Psoas muscle (tissue), 8 donors: ENCODE results near the gene SYNDIG1. TPM values are rescaled to one million over a fixed set of nuclear protein-coding genes. Genes with fewer than 3 reads are reported as not detected.

Experiments used
- ATAC-seq, 4 donors: fragments of 200-7000 bp; cut with Tn5 transposase; one replicate each; pipeline ENCODE4 v1.9.1; 2020; ENCODE audit warnings: moderate library complexity in 3 of 4, mild to moderate bottlenecking in 2 of 4
- DNase-seq, 2 donors: peaks; one replicate each; pipeline ENCODE4 v3.0.0-alpha.2; 2020
- H3K27ac ChIP-seq: fragments of 200-600 bp; one replicate; pipeline ENCODE4 v1.8.0; 2022
- H3K27me3 ChIP-seq, 3 donors: fragments of 200-600 bp in 1 of 3; one replicate each; pipeline versions ENCODE4 v1.6.1 to v1.8.0; 2013 to 2022; ENCODE audit warnings: low read length in 2 of 3, mild to moderate bottlenecking in 2 of 3, moderate library complexity in 1 of 3; ENCODE audit not compliant: insufficient read depth in 3 of 3
- H3K36me3 ChIP-seq, 2 donors: fragments of 200-600 bp in 1 of 2; one replicate each; pipeline versions ENCODE4 v1.6.1 to v1.8.0; 2013 to 2022; ENCODE audit warnings: low read depth in 1 of 2, mild to moderate bottlenecking in 1 of 2, moderate library complexity in 1 of 2; ENCODE audit not compliant: insufficient read depth in 1 of 2
- H3K4me1 ChIP-seq: fragments of 200-600 bp; one replicate; pipeline ENCODE4 v1.8.0; 2022
- H3K4me3 ChIP-seq: fragments of 200-600 bp; one replicate; pipeline ENCODE4 v1.8.0; 2022; ENCODE audit warnings: mild to moderate bottlenecking
- H3K9me3 ChIP-seq: fragments of 200-600 bp; one replicate; pipeline ENCODE4 v1.8.0; 2022
- CTCF ChIP-seq: fragments of 200-600 bp; IDR thresholded peaks from one replicate; pipeline ENCODE4 v1.8.0; 2022; ENCODE audit warnings: antibody characterized with exemption
- whole genome bisulfite sequencing, 3 donors: extraction: QIAGEN DNeasy Blood & Tissue Kit; methylation state at CpG; one replicate each; pipeline versions ENCODE4 v1.1.6 to v1.1.7; 2013; 5-methylcytosine and 5-hydroxymethylcytosine counted together
- intact Hi-C, 2 donors: fragments of 100-400 bp; cut with DNase I; formaldehyde crosslinking; loops; one replicate each; pipeline versions ENCODE4 v1.11.0 to v1.14.2; 2022
- polyA plus RNA-seq, 3 donors: library from polyadenylated mRNA; stranded (reverse); fragments of 200-250 nt; gene quantifications; one replicate each; pipeline ENCODE4 v1.2.3, GENCODE V29; 2013
- total RNA-seq, 4 donors: library from RNA; stranded (reverse); fragmentation: NEBNext Ultra II Directional in 2 of 4; extraction: Animal tissue kit (Norgen Biotek cat#: 25700) in 2 of 4; gene quantifications; one replicate each; pipeline versions ENCODE4 v1.2.1 to v1.2.4, GENCODE V29; 2021 to 2023
- donor health status: healthy with polysubstance abuse.
- donor health status: DM: no; HTN: no; CAD: no; lungs with moderate emphysema.
- donor health status: Bipolar disorder and iron deficiency.
- donor health status: healthy.
- donor health status: DM: yes; HTN: yes; CAD: no.
- donor health status: DM: no; HTN: no; CAD: no.
- donor health status: DM: no; HTN: no; CAD: no.
- donor health status: DM: yes; HTN: yes; CAD: no.

Gene SYNDIG1
- total and polyA plus RNA-seq, 7 donors: 0.03 to 0.10 TPM; not detected in 5

DNA sequence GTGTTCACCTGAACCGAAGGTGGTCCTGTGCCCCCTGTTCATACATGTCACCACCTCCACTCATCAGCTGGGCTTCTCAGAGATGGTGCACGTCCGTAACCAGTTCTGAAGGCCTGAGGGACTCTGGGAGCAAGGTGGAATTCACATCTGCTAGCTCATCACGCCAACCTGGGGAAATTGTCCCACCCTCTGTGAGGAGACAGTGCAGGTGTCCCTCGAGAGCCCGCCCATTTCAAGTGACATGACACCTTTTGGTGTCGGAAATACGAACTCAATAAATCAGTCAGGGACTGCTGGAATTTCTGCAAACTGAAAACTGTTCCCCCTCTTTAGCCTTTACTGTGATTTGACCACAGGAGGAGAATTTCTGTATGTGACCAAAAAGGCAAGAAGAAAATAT lies 99.4 kb downstream of the SYNDIG1 start:
- H3K36me3 ChIP-seq: no peaks in the 10 kb centered on the region
- no peaks in the 10 kb centered on the region for H3K4me1 ChIP-seq
- no peaks in the 10 kb centered on the region for H3K9me3 ChIP-seq
- H3K4me3 ChIP-seq: no peak overlapping the region
- DNase-seq: no peak
- ATAC-seq: no peak
- intact Hi-C loops: no loop called here
- WGBS, 3 donors: 78 to 81% (median 81%) methylated on average over 8 of the region's 8 CpGs
- H3K27me3 ChIP-seq: peaks cover 0 to 4% (median 0%) of the 10 kb centered on the region in 3 donors
- H3K27ac ChIP-seq: no peak overlapping the region
- TF ChIP-seq CTCF: no peak

GRCh38 chr20:24571159-24571558 lies 101.7 kb downstream of the SYNDIG1 start:
- peaks cover 0 to 4% (median 0%) of the 10 kb centered on the region in 3 donors for H3K27me3 ChIP-seq
- ATAC-seq (no peak), DNase-seq (no peak)
- no peaks in the 10 kb centered on the region for H3K9me3 ChIP-seq
- WGBS, 3 donors: 82 to 89% (median 83%) methylated on average over 2 of the region's 2 CpGs
- no peak overlapping the region for H3K27ac ChIP-seq
- intact Hi-C loops: no loop called here
- H3K4me3 ChIP-seq: no peak overlapping the region
- no peaks in the 10 kb centered on the region for H3K36me3 ChIP-seq
- TF ChIP-seq CTCF: no peak
- H3K4me1 ChIP-seq: no peaks in the 10 kb centered on the region

- ATAC-seq (no peak), DNase-seq (no peak)
- intact Hi-C loops: no loop called here
- no peak overlapping the region for H3K4me3 ChIP-seq
- no peaks in the 10 kb centered on the region for H3K4me1 ChIP-seq
- H3K9me3 ChIP-seq: no peaks in the 10 kb centered on the region
- WGBS, 3 donors: 80 to 95% (median 94%) methylated on average over 7 of the region's 7 CpGs
- no peak overlapping the region for H3K27ac ChIP-seq
- no peak for TF ChIP-seq CTCF
- no peaks in the 10 kb centered on the region for H3K36me3 ChIP-seq
- peaks cover 0 to 4% (median 0%) of the 10 kb centered on the region in 3 donors for H3K27me3 ChIP-seq
Observed at GRCh38 chr20:24572140-24572539, 102.7 kb downstream of the SYNDIG1 start.

- 80 to 84% (median 83%) methylated on average over 5 of the region's 5 CpGs for WGBS, 3 donors
- TF ChIP-seq CTCF: no peak
- Histone ChIP-seq H3K4me3 (no peak overlapping the region), H3K27ac (no peak overlapping the region), H3K36me3 (no peaks in the 10 kb centered on the region), H3K27me3 (peaks cover 0 to 2% (median 0%) of the 10 kb centered on the region in 3 donors), H3K9me3 (no peaks in the 10 kb centered on the region), H3K4me1 (no peaks in the 10 kb centered on the region)
- intact Hi-C loops: no loop called here
- DNase-seq (no peak), ATAC-seq (no peak)
Observed at GRCh38 chr20:24572862-24573261, 103.4 kb downstream of the SYNDIG1 start.

DNA sequence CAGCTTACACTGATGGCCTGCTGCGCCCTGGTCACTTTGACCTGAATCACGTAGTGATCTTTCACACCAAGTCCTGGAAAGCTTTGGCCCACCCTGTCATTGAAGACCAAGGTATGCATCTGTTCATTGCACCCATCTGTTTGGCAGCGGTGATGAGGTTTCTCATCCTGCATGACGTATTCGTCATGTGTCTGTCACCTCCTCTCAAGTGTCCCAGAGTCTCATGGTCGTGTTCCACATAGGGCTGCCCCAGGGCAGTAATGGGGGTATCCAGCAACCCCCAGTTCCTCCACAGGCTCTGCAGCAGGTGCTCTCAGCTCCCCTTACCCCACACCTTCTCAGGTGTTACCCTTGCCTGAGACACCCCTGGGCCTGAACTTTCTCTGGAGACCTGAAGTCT lies 104.1 kb downstream of the SYNDIG1 start:
- ATAC-seq (no peak), DNase-seq (no peak)
- intact Hi-C loops: no loop called here
- no peak for TF ChIP-seq CTCF
- H3K27ac ChIP-seq: no peak overlapping the region
- no peaks in the 10 kb centered on the region for H3K27me3 ChIP-seq
- H3K36me3 ChIP-seq: no peaks in the 10 kb centered on the region
- H3K4me3 ChIP-seq: no peak overlapping the region
- no peaks in the 10 kb centered on the region for H3K4me1 ChIP-seq
- WGBS, 3 donors: 83 to 84% (median 83%) methylated on average over 6 of the region's 6 CpGs
- H3K9me3 ChIP-seq: no peaks in the 10 kb centered on the region
